SIG-M5 (cell line): ENCODE results near the gene TSSC4.

Experiments used
- DNase-seq: peaks from one replicate; lab custom pipeline; 2025; lab: John Stamatoyannopoulos, UW

Gene TSSC4

GRCh38 chr11:2417856-2418692, 17.5 kb downstream of the TSSC4 start:
- no peak for DNase-seq

- no peak for DNase-seq
Observed at GRCh38 chr11:2418693-2419360, 18.3 kb downstream of the TSSC4 start.

DNA sequence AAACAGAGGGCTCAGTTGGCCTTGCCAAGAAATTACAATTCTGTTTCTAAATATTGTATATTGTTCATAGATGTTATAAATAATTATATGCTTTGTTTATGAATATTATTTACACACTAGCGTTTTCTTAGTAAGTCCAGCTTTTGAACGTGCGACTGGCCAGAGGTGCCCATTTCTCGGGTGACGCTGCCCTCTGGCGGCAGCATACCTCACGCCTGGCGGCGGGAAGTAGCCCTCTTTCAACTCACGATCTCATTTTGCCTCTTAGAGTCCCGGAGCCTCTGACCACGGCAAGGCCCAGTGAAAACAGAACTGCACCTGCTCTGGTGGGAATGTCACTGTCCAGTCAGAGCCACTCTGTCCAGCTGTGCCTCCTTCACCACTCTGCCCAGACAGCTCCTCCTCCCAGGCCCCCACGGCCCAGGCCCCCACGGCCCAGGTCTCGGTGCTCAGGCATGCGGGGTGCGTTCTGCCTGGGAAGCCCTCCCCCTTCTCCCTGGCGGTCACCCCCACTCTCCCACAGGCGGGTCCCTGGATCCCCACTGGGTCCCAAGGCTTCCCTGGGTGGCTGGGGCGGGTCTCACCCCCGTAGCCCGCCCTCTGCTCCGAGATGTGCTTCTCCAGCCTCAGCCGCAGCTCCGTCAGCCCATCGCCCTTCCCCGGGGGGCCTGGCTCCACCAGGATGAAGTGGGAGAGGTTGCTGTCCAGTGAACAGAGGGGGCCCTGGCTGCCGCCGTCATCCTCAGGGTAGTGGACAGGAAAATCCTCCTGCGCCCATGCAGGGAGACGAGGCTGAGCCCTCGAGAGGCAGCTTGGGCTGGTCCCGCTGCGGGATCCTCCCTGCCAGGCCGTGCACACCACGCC, 19.3 kb downstream of the TSSC4 start:
- no peak for DNase-seq

- DNase-seq: no peak
Observed at GRCh38 chr11:2420502-2421225, 20.1 kb downstream of the TSSC4 start.

DNA sequence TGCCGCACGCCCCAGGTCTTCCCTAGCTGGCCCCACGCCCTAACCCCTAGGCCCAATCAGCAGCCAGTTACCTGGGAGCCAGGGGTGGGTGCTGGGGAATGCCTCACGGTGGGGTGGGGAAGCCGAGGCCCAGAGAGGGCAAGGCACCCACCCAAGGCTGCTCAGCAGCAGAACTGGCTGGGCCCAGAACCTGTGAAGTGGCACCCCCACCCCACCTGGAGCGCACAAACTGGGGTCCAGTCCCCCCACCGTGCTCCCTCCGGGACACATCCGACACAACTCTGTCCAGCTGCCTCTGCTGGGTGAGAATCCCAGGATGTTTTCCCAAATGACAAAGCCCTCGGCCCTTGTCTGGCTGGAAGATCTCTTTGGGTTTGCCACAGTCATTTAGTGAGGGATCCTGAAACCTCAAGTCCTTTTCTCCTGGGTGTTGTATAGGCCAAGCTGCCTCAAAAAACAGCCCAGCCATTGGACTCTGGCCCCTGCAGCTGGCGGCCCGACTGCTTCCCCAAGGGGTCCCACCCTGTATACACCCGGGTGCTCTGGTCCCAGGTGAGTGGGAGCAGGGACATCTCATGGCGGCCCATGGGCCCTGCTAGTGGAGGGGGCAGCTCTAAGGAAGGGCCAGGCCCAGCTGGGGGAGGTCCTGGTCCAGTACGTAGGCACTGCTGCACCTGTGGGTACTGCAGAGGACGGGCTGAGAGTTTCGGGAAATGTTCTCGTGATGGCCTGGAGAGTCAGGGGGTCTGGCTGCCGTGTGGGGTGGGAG, 20.9 kb downstream of the TSSC4 start:
- no peak for DNase-seq

GRCh38 chr11:2421996-2422395, 21.4 kb downstream of the TSSC4 start:
- no peak for DNase-seq

GRCh38 chr11:2422461-2423156, 22.1 kb downstream of the TSSC4 start:
- no peak for DNase-seq

- DNase-seq: no peak
Observed at GRCh38 chr11:2423157-2424025, 22.8 kb downstream of the TSSC4 start.

DNA sequence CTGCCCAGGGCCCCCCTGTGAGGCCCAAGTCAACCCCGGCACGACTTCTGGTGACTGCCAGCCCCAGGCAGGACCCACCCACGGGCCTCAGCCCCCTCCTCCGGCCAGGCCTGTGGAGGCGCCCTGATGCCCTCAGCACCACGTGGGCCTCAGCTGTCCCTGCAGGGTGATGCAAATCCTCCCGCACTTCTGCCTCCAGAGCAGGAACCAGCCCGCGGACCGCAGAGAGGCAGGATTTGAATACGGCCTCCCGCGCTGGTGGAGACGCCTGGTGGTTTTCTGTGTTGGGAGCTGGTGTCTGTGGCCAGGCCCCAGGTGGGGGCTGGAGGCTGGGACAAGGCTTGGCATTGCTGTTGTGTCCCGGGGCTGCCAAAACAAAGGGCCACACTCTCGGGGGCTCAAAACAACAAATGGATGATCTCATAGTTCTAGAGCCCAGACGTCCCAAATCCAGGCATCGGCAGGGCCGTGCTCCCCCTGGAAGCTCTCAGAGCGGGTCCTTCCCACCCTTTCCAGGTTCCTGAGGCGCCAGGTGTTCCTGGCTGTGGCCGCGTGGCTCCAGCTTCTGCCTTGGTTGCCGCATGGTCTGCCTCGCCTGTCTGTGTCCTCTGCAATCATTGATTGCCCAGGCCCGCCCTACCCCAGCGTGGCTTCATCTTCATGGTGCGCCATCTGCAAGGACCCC, 24.4 kb downstream of the TSSC4 start:
- no peak for DNase-seq

DNA sequence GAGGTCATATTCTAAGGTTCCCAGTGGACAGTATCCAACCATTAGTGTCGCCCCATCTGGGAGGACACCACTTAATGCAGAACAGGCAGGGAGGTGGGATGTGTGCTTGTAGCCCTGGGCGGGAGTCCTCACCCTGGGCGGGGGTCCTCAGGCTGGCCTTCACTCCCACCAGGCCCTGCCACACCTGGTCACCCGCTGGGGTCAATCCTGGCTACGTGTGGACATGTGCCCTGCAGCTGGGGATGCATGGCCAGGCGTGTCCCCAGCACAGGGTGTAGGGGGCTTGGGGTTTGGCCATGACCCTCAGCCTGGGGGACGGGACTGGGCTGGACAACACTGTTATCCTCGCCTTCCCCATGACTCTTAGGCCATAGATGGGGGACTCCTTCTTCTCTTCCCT, 25.0 kb downstream of the TSSC4 start:
- DNase-seq: no peak

DNA sequence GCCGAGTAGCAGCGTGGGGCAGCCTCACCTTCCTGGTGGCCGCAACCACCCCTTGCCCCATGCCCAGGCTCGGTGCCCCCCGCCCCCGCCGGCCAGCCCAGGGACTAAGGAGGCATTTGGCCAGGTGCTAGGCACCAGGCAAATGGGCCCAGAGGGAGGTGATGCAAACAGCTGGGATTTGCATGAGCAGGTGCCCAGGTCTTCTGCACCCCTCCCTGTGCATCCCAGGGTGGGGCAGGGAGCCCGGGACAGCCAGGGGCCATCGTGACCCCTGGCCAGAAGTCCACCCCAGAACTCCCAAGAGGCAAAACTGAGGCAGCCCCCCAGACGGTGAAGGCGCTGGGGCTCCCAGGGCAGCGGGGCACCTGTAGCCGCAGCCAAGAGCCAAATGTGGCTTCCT, 25.7 kb downstream of the TSSC4 start:
- DNase-seq: no peak

DNA sequence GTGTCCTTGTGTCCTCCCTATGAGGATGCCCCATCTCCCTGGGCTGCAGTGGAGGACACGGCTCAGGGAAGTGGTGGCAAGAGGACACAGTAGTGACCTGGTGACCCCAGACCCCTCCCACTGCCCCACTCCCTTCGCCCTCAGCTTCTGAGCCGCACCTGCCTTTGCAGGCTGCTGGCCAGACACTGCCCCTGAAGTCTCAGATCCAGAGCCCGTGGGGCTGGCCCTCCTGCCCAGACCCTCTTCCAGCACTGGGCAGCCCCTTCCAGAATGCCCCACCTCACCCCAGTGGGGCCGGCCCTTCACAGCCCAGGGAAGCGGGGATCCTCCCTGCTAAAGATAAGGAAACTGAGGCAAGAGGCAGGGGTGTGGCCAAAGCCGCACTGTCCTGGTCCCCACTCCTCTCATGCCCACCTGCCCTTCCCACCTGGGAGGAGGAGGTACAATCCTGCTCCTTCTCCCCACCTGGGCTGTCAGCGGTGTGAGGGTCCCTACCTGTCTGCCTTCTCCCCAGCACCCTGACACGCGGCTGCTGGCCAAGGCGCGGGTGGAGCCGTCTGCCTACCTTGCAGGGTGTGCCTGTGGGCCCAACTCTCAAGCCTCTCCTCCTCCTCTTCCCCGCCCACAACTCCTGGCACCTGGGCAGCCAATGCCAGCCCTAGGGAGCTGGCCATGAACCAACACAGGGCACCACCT, 26.4 kb downstream of the TSSC4 start:
- DNase-seq: no peak

DNA sequence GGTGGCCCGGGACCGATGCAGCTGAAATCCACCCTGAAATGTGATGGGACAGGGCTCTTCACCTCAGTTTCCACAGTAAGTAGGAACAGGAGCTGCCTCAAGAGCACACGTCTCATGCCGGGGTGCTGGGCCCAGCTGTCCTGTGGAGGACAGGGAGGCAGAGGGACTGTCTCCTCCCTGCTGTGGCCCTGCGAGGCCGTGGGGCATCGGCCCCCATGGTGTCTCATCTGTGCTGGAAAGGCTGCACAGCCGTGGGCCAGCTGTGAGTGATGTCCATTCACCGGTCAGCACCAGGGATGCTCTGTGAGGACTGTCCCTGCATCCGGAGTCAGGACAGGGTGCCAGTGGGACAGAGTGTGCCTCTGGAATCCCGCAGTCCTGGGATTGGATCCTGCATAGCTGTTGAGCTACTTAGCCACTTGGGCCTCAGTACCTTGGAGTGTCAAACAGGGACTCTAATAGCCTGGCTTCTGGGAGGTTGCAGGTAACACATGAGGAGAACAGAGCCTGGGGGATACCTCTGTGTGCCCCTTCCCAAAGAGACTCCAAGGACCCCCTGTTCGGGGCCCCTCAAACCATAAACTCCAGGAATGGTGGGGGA, 27.3 kb downstream of the TSSC4 start:
- no peak for DNase-seq

DNA sequence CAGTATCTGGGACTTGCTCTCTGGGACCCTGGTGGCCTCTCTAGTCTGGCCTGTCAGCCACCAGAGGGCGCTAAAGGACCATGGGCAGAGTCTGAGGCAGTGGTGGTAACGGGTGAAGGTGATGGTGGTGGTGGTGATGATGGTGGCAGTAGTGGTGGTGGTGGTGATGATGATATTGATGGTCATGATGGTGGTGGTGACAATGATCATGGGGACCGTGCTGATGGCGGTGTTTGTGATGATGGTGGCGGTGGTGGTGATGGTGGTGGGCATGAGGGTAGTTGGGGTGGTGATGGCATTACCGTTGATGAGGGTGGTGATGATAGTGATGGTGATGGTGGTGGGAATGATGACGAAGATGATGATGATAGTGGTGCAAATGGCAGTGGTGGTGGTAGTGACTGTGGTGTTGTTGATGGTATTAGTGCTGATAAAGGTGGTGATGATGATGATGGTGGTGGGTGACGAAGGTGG, 27.8 kb downstream of the TSSC4 start:
- no peak for DNase-seq

GRCh38 chr11:2431395-2431794, 30.8 kb downstream of the TSSC4 start:
- DNase-seq: no peak

DNA sequence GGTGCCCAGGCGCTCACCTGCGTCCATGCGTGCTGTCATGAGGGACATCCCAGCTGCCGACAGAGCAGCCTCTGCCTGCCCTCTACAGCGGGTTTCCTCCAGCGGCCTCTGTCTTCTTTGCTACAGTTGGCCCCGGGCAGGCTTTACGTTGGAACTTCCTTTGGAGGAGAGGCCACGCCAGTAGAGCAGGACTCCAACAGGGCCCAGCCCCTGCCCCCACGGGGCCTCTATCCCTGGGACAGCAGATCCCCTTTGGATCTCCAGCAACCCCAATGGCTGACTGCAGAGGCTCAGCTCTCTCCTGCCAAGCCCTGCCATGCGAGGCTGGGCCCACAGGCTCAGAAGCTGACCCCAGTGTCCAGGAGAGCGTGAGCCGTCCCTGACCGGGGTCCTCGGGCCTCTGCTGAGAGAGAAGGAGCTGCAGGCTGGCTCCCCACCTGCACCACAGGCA, 31.6 kb downstream of the TSSC4 start:
- DNase-seq: no peak

GRCh38 chr11:2432628-2433071, 32.1 kb downstream of the TSSC4 start:
- DNase-seq: no peak
